Measurements from ENCODE around the gene TTYH2. TPM values are rescaled to one million over a fixed set of nuclear protein-coding genes. Genes with fewer than 3 reads are reported as not detected.

TTYH2 gene
- total RNA-seq, 2 experiments from 2014 or later = 10.9 to 11.2 TPM

DNA sequence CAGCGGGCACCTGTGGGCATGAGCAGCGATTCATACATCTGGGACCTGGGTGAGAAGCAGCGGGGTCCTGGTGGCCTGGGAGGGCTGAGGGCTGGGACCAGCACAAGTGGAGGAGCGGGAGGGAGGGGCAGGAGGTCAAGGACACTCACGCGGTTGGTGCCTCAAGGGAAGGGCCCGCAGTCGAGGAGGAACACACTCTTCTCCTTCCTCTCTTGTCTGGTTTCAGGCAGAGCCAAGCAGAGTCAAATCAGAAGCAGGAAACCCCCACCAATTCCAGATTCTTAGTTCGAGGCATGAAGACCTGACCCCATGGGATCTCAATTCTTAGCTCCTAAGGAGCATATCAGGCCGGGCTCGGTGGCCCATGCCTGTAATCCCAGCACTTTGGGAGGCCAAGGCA, 76.3 kb downstream of the TTYH2 start:
- H3K4me3 Mint-ChIP-seq = no peak overlapping the region
- no peak overlapping the region for H3K27ac Mint-ChIP-seq
- ATAC-seq (ENCODE audit: low read depth) (no peak), DNase-seq (no peak)
- POLR2A ChIA-PET = no interaction called here
- peaks cover under 1% of the 10 kb centered on the region for H3K36me3 Mint-ChIP-seq
- H3K4me1 Mint-ChIP-seq = peaks cover 12% of the 10 kb centered on the region
- peaks cover under 1% of the 10 kb centered on the region for H3K27me3 Mint-ChIP-seq
- H3K9me3 Mint-ChIP-seq = peaks cover under 1% of the 10 kb centered on the region

DNA sequence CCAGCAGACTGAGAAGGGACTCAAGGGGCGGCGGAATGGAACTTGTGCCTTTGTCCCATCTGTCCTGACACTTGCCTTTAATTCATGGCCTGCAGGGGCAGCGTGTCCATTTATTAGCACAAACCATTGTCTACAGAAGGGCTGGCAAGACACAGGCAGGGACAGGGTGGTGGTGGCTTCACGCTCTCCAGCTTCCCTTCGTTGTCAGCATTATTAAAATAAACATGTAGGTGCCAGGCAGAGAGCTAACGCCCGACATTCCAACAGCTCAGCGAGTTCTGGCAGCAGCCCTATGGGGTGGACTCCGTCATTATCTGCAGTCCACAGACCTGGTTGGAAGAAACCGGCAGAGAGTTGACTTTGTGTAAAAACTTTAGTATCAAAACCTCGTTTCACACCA, 77.0 kb downstream of the TTYH2 start:
- no peak for ATAC-seq (ENCODE audit: low read depth)
- Mint-ChIP-seq H3K9me3 (peaks cover 2% of the 10 kb centered on the region), H3K36me3 (peaks cover 2% of the 10 kb centered on the region), H3K4me1 (peaks cover 7% of the 10 kb centered on the region), H3K27ac (no peak overlapping the region), H3K27me3 (peaks cover 3% of the 10 kb centered on the region), H3K4me3 (no peak overlapping the region)
- no peak for DNase-seq
- POLR2A ChIA-PET = no interaction called here

DNA sequence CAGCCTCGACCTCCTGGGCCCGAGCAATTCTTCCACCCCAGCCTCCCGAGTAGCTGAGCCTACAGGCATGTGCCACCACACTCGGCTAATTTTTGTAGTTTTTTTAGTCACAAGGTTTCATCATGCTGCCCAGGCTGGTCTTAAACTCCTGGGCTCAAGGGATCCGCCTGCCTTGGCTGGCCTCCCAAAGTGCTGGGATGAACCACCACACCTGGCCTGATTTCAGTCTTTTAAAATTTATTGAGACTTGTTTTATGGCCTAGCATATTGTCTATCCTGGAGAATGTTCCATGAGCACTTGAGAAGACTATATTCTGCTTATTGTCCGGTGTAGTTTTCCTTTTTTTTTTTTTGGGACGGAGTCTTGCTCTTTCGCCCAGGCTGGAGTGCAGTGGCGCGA, 79.1 kb downstream of the TTYH2 start:
- DNase-seq = no peak
- H3K4me1 Mint-ChIP-seq = peaks cover 5% of the 10 kb centered on the region
- H3K9me3 Mint-ChIP-seq = peaks cover 2% of the 10 kb centered on the region
- H3K4me3 Mint-ChIP-seq = no peak overlapping the region
- no peak overlapping the region for H3K27ac Mint-ChIP-seq
- POLR2A ChIA-PET = no interaction called here
- peaks cover 12% of the 10 kb centered on the region for H3K27me3 Mint-ChIP-seq
- H3K36me3 Mint-ChIP-seq = peaks cover 2% of the 10 kb centered on the region
- ATAC-seq (ENCODE audit: low read depth) = no peak

DNA sequence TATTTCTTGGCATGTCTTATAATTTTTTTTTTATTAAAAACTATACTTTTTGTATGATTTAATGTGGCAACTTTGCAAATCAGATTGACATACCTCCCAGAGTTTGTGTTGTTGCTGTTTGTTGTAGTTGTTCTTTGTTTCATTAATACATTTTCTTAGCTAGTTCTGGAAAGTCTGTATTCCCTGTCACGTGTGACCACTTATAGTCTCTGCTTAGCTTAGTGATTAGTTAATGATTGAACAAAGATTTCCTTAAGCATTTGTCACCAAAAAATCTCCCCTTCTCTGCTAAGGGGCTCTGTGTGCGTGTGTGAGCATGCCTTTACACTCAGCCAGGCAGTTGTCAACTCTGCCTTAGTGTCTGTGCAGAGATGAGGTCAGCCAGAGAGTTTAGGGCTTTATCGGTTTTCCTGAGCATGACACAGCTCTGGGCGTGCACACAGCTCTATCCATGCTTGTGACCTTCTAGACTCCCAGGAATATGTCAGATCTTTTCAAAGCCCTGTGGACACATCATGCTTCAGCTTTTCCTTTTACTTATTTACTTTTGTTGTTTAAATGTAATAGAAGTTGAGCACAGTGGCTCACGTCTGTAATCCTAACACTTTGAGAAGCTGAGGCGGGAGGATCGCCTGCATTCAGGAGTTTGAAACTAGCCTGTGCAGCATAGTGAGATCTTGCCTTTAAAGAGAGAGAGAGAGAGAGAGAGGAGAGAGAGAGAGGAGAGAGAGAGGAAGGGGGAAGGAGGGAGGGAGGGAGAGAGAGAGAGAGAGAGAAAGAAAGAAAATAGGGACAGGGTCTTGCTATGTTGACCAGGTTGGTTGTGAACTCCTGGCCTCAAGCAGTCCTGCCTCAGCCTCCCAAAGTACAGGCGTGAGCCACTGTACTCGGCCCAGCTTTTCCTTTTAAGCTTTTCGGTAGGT, 82.5 kb downstream of the TTYH2 start:
- H3K4me3 Mint-ChIP-seq = no peak overlapping the region
- peaks cover 19% of the 10 kb centered on the region for H3K27me3 Mint-ChIP-seq
- H3K9me3 Mint-ChIP-seq = peaks cover 2% of the 10 kb centered on the region
- ATAC-seq (ENCODE audit: low read depth) (no peak), DNase-seq (no peak)
- H3K36me3 Mint-ChIP-seq = peaks cover 2% of the 10 kb centered on the region
- no peaks in the 10 kb centered on the region for H3K4me1 Mint-ChIP-seq
- H3K27ac Mint-ChIP-seq = no peak overlapping the region
- POLR2A ChIA-PET = interaction anchor here (0.8 kb wide), 2 partner anchors 13 to 230 kb away, joined by 3 read pairs; no protein-coding TSS in a partner anchor

DNA sequence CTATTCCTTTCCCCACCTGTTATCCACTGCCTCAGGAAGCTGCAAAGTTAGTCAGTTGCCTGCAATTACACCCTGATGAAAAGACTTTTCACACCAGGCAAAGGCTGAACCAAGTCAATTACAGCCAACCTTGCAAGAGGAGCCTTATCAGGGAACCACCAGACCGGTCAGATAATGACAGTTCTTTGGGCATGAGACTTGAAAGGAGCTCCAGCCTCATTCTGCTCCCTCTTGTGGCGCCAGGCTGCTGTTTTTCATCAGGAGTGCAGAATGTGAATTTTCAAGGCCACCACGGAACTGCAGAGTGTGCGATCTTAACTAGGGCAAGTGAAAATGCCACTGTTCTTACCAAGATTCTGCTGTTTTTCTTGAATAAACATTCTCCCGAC, 83.2 kb downstream of the TTYH2 start:
- no peak overlapping the region for H3K4me3 Mint-ChIP-seq

DNA sequence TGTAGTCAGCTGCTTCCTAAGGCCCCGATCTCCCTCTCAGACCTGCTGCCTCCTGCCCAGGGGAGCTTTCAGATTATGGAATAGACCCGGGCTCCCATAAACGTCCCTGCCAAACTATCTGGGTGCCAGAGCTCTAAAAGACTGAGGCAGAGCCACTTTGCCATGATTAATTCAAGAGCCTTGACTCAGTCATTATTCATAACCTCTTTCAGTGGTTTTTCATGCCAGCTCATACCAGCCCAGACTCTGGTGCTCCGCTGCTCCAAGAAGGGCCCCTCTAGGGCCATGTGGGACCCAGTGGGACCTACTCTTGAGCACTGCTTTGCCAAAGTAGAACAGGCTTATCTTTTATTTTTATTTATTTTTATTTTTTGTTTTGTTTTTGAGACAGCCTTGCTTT, 84.6 kb downstream of the TTYH2 start:
- no peak overlapping the region for H3K27ac Mint-ChIP-seq
- POLR2A ChIA-PET = no interaction called here
- H3K4me1 Mint-ChIP-seq = peaks cover 6% of the 10 kb centered on the region
- no peak for DNase-seq
- peaks cover 2% of the 10 kb centered on the region for H3K9me3 Mint-ChIP-seq
- peaks cover 2% of the 10 kb centered on the region for H3K36me3 Mint-ChIP-seq
- H3K27me3 Mint-ChIP-seq = peaks cover 19% of the 10 kb centered on the region
- no peak for ATAC-seq (ENCODE audit: low read depth)
- no peak overlapping the region for H3K4me3 Mint-ChIP-seq

More for the DNA sequence above, 83.2 kb downstream of the TTYH2 start:
- no peak overlapping the region for H3K27ac Mint-ChIP-seq
- POLR2A ChIA-PET = interaction anchor here (0.8 kb wide), 1 partner anchor 229 kb away, joined by 3 read pairs; no protein-coding TSS in a partner anchor
- peaks cover 2% of the 10 kb centered on the region for H3K9me3 Mint-ChIP-seq
- H3K36me3 Mint-ChIP-seq = peaks cover 2% of the 10 kb centered on the region
- peaks cover 5% of the 10 kb centered on the region for H3K4me1 Mint-ChIP-seq
- ATAC-seq (ENCODE audit: low read depth) = no peak
- no peak for DNase-seq
- peaks cover 19% of the 10 kb centered on the region for H3K27me3 Mint-ChIP-seq

DNA sequence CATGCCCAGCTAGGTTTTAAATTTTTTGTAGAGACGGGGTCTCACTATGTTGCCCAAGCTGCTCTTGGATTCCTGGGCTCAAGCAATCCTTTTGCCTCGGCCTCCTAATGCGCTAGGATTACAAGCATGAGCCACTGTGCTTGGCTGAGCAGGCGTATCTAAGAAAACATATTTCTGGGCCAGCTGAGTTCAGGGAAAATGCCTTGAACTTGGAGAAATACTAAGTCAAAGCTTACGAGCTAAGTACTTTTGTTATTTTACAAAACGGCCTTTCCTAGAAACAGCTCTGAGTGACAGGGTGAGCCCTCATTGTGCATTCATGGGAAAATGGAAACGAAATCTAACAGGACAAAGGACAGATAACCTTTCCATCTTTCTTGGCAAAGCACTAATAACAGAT, 85.4 kb downstream of the TTYH2 start:
- Mint-ChIP-seq H3K4me3 (no peak overlapping the region), H3K36me3 (peaks cover 2% of the 10 kb centered on the region), H3K27me3 (peaks cover 19% of the 10 kb centered on the region), H3K4me1 (peaks cover 6% of the 10 kb centered on the region), H3K9me3 (peaks cover 2% of the 10 kb centered on the region), H3K27ac (no peak overlapping the region)
- DNase-seq (no peak), ATAC-seq (ENCODE audit: low read depth) (no peak)
- POLR2A ChIA-PET = no interaction called here

DNA sequence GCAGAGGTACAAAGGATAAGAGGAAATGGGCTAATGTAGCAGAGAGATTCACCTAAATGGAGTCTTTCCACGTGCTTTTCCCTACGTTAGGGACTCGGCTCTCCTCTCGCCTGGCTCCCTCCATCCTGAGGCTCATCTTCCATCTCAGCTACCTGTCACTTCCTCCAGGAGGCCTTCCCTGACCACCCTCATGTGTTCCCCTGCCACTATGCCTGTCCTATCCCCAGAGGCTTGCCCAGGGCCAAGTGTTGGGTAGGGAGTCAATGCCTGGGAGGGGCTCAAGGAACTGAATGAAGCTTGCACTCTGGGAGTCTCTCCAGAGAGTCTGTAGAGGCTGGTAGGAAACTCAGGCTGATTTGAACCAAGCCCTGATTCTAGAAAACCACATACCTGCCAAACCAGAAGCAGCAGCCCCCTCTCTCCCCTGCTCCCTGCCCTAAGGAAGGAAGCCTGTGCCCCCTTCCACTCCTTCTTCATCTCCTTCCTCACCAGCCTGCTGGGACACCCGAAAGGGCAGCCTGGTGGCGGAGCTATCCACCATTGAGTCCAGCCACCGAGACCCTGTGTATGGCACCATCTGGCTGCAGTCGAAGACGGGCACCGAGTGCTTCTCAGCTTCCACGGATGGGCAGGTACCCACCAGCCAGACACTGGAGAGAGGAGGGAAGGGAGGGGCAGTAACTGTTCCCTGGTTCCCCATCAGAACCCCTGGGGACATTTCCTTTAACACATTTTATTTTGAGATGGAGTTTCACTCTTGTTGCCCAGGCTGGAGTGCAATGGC, 86.0 kb downstream of the TTYH2 start:
- H3K4me1 Mint-ChIP-seq = peaks cover 6% of the 10 kb centered on the region
- ATAC-seq (ENCODE audit: low read depth) = no peak

DNA sequence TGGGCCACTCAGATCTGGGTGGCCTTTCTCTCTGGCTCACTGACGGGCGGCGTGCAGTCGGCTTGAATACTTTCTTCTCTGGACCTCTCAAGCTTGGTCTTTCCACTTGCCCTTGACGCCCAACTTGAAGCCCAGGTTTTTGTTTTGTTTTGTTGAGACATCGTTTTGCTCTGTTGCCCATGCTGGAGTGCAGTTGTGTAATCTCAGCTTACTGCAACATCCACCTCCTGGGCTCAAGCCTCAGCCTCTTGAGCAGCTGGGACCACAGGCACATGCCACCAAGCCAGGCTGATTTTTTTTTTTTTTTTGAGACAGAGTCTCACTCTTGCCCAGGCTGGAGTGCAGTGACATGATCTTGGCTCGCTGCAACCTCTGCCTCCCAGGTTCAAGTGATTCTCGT, 89.9 kb downstream of the TTYH2 start:
- DNase-seq = no peak
- H3K9me3 Mint-ChIP-seq = no peaks in the 10 kb centered on the region
- ATAC-seq (ENCODE audit: low read depth) = no peak
- H3K4me3 Mint-ChIP-seq = no peak overlapping the region
- peaks cover 7% of the 10 kb centered on the region for H3K27me3 Mint-ChIP-seq
- no peaks in the 10 kb centered on the region for H3K36me3 Mint-ChIP-seq
- POLR2A ChIA-PET = interaction anchor here (0.7 kb wide), 1 partner anchor 196 kb away, joined by 3 read pairs; no protein-coding TSS in a partner anchor
- no peak overlapping the region for H3K27ac Mint-ChIP-seq
- peaks cover 17% of the 10 kb centered on the region for H3K4me1 Mint-ChIP-seq

More for the DNA sequence above, 86.0 kb downstream of the TTYH2 start:
- Mint-ChIP-seq H3K27me3 (peaks cover 19% of the 10 kb centered on the region), H3K27ac (no peak overlapping the region), H3K4me3 (no peak overlapping the region), H3K9me3 (peaks cover 2% of the 10 kb centered on the region), H3K36me3 (peaks cover 2% of the 10 kb centered on the region)
- POLR2A ChIA-PET = no interaction called here
- DNase-seq = no peak

DNA sequence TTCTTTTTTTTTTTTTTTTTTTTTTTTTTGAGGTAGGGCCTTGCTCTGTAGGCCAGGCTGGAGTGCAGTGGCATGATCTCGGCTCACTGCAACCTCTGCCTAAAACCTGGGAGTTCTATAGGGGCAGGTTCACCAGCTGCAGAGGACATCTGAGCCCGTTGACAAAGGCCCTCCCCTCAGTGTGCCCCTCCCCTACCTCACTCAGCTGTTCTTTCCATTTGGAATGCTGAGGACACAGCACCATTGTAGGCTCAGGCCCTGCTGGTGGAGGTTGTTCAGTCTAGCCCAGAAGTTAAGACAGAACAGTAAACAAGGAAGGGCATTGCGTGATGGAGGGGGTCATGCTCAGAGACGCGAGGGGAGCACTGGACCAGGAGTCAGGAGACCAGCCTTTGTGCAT, 90.8 kb downstream of the TTYH2 start:
- ATAC-seq (ENCODE audit: low read depth) (no peak), DNase-seq (no peak)
- Mint-ChIP-seq H3K4me1 (peaks cover 18% of the 10 kb centered on the region), H3K4me3 (no peak overlapping the region), H3K9me3 (no peaks in the 10 kb centered on the region), H3K36me3 (no peaks in the 10 kb centered on the region), H3K27ac (no peak overlapping the region), H3K27me3 (peaks cover 11% of the 10 kb centered on the region)
- POLR2A ChIA-PET = interaction anchor here (0.7 kb wide), 1 partner anchor 195 kb away, joined by 3 read pairs; no protein-coding TSS in a partner anchor

DNA sequence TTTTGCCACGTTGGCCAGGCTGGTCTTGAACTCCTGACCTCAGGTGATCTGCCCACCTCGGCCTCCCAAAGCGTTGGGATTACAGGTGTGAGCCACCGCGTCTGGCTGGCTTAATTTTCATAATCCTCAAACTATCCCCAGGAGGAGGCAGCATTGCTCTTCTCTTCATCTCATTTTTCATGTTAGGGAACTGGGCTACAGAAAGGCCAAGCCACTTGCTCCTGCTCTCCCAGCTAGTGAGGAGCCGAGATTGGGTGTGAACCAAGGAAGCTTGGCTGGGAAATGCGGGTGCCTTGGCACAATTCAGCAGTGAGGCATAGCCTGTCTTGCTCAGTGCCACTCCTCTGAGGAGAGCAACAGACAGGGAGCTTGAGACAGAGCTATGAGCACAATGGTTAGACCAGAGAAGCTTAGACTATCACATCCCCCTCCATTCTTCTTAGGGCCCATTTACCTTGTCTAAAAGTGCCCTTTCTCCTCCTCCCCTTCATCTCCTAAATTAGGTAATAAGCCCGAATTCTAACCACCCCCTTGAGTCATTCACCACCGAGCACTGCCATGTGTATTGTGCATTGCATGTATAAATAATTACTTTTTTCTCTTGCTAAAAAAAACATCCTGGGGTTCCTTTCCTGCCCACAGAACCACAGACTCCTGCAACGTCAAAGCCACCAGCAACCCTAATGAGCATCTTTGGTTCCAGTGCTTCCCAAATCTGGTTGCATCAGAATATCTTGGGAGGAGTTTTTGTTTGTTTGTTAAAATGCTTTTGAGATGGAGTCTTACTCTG, 92.7 kb downstream of the TTYH2 start:
- H3K27me3 Mint-ChIP-seq = peaks cover 9% of the 10 kb centered on the region
- peak; percentile 50 for ATAC-seq (ENCODE audit: low read depth)
- POLR2A ChIA-PET = no interaction called here

DNA sequence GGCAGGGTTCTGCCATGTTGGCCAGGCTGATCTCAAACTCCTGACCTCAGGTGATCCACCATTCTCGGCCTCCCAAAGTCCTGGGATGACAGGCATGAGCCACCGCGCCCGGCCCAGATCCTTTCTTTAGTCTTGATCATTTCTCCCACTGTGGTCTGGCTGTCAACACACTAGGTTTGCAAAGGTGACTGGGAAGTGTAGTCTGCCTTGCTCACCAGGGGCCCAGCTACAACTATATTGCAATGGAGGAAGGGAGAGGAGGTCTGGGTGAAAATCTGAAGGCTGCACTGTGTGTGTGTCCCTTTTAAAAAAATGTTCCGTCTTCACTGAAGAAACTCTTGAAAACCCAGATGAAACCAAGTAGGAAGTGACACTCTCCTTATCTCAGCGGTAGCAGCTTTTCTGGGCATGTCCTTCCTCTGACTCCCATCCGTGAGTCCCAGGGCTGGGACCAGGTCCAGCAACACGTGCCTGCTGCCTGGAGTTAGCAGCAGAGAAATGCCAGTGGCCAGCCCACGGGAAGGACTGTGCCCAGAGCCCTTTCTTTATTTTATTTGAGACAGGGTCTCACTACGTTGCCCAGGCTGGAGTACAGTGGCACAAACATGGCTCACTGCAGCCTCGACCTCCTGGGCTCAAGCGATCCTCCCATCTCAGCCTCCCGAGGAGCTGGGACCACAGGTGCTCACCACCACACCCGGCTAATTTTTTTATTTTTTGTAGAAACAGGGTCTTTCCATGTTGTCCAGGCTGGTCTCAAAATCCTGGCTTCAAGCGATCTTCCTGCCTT, 94.8 kb downstream of the TTYH2 start:
- Mint-ChIP-seq H3K9me3 (no peaks in the 10 kb centered on the region), H3K4me3 (no peak overlapping the region), H3K4me1 (peaks cover 12% of the 10 kb centered on the region), H3K27ac (peak overlapping the region; percentile 16), H3K27me3 (peaks cover 9% of the 10 kb centered on the region), H3K36me3 (no peaks in the 10 kb centered on the region)
- DNase-seq (no peak), ATAC-seq (ENCODE audit: low read depth) (peak; percentile 39)
- POLR2A ChIA-PET = no interaction called here

More for the DNA sequence above, 92.7 kb downstream of the TTYH2 start:
- H3K36me3 Mint-ChIP-seq = no peaks in the 10 kb centered on the region
- H3K27ac Mint-ChIP-seq = no peak overlapping the region
- no peaks in the 10 kb centered on the region for H3K9me3 Mint-ChIP-seq
- no peak overlapping the region for H3K4me3 Mint-ChIP-seq
- DNase-seq = no peak
- peaks cover 17% of the 10 kb centered on the region for H3K4me1 Mint-ChIP-seq

All from activated naive CD8-positive, alpha-beta T cell treated with anti-CD3 and anti-CD28 coated beads, Interleukin-2, amount 10 ng/mL, durations not matched to agents 7 days and 5 days (primary cell).